ENCODE measurements around the gene JPT2.

Gene JPT2

DNA sequence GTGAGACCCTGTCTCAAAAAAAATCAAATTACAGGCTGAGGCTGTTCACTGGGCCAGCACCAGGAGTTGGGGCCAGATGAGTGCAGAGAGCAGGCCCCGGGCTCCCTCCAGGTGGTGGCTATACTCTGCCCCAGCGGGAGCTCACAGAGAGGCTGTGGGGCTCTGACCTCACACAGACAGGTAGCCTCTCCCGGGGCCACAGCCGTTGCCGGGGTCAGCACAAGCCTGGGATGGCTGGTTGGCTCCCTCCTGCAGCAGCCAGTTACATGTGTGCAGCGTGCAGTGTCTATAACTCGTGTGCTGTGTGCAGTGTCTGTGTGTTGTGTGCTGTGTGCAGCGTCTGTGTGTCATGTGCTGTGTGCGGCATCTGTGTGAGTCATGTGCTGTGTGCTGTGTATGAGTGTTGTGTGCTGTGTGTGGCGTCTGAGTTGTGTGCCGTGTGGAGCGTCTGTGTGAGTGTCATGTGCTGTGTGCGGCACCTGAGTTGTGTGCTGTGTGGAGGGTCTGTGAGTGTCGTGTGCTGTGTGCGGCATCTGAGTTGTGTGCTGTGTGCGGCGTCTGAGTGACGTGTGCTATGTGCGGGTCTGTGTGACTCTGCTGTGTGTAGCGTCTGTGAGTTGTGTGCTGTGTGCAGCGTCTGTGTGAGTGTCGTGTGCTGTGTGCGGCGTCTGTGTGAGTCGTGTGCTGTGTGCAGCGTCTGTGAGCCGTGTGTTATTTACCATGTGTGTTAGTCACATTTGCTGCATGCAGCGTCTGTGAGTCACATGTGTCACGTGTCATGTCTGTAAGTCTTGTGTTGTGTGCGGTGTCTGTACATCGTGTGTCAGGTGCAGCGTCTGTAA is 48.8 kb downstream of the JPT2 start:
- no peak for TF ChIP-seq CTCF (conservative IDR thresholded peaks at IDR 0.05; ENCODE audit: low read length)
- no peak for DNase-seq (ENCODE audit: low read depth)
- no peak overlapping the region for H3K4me3 ChIP-seq (ENCODE audit: low read length)

GRCh38 chr16:1727651-1728624 is 49.9 kb downstream of the JPT2 start:
- no peak for TF ChIP-seq CTCF (conservative IDR thresholded peaks at IDR 0.05; ENCODE audit: low read length)
- DNase-seq (ENCODE audit: low read depth) = no peak
- no peak overlapping the region for H3K4me3 ChIP-seq (ENCODE audit: low read length)

GRCh38 chr16:1729026-1729425 is 50.9 kb downstream of the JPT2 start:
- no peak for TF ChIP-seq CTCF (conservative IDR thresholded peaks at IDR 0.05; ENCODE audit: low read length)
- DNase-seq (ENCODE audit: low read depth) = no peak
- H3K4me3 ChIP-seq (ENCODE audit: low read length) = no peak overlapping the region

GRCh38 chr16:1729445-1729844 is 51.4 kb downstream of the JPT2 start:
- no peak overlapping the region for H3K4me3 ChIP-seq (ENCODE audit: low read length)
- no peak for DNase-seq (ENCODE audit: low read depth)
- TF ChIP-seq CTCF (conservative IDR thresholded peaks at IDR 0.05; ENCODE audit: low read length) = no peak

DNA sequence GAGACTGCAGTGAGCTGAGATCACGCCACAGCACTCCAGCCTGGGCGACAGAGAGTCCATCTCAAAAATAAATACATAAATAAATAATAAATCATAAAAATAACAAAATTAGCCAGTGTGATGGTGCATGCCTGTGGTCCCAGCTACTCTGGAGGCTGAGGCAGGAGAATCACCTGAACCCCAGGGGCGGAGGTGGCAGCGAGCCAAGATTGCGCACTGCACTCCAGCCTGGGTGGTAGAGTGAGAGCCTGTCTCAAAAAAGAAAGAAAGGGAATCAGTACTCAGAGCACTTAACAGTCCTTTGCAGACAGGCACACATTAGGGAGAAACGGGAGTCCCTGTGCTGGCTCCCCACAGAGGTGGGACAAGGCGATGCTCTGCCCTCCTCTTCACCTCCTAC is 53.0 kb downstream of the JPT2 start:
- TF ChIP-seq CTCF (conservative IDR thresholded peaks at IDR 0.05; ENCODE audit: low read length) = no peak
- DNase-seq (ENCODE audit: low read depth) = no peak
- H3K4me3 ChIP-seq (ENCODE audit: low read length) = no peak overlapping the region

GRCh38 chr16:1731603-1732002 is 53.5 kb downstream of the JPT2 start:
- no peak overlapping the region for H3K4me3 ChIP-seq (ENCODE audit: low read length)
- TF ChIP-seq CTCF (conservative IDR thresholded peaks at IDR 0.05; ENCODE audit: low read length) = no peak
- DNase-seq (ENCODE audit: low read depth) = no peak

All from AG10803 (cell line).